Measurements from ENCODE around the gene CRNKL1. TPM values are rescaled to one million over a fixed set of nuclear protein-coding genes. Genes with fewer than 3 reads are reported as not detected.

The CRNKL1 gene
- polyA plus RNA-seq, 12 donors = 12.4 to 30.2 (median 24.8) TPM; not detected in 1

DNA sequence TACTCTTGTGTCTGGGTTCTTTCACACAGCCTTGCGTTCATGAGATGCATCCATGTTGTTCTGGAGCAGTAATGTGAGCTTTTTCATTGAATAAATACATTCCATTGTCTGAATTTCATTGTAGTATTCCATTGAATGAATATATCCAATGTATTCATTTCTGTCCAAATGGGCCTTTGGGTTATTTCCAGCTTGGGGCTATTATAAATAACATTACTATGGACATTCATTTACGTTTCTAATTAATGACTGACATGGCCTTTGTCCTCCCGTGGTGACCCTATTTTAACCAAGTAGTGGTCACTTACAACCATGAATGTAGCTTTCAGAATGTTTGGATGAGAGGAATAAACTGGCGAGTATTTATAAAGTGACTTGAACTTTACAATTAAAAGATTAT is 65.2 kb downstream of the CRNKL1 start:
- no peak for DNase-seq

DNA sequence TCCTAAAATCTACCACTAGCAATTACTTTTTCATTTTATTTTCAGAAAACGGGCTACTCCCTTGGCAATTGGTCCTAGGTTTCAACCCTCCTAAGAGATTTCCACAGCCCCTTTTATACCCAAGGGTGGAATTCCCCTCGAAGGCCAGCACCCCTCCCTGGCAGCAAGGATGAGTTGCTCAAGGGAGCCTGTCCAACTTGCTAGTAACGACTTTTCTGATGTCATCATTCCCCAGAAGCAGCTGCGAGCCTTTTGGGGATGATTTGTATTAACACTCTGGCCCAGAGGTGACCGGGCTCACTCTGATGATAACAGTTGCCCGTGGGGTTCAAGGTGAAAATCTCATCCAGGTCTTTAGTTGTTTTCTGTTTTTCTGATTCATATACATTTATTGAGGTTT is 65.8 kb downstream of the CRNKL1 start:
- DNase-seq = no peak

Other genes with a start within 250 kb of the CRNKL1 start
- gene NAA20, start 35.1 kb downstream of the CRNKL1 start, polyA plus RNA-seq (ENCODE audit: insufficient read length in 12 of 12) = 10 to 100 TPM in 11 of 12 donors, not detected in 1; 40.7 to 75.2 (median 65.8) TPM
- 1 to 10 TPM in 10 of 12 donors, not detected in 2; 2.2 to 9.5 (median 5.1) TPM for gene CFAP61, start 66 bp upstream of the CRNKL1 start, polyA plus RNA-seq (ENCODE audit: insufficient read length in 12 of 12)

Data from muscle of arm (tissue), 12 donors.